Measurements from ENCODE around the gene FRMD8. TPM values are rescaled to one million over a fixed set of nuclear protein-coding genes. Genes with fewer than 3 reads are reported as not detected.

Gene FRMD8
- total and polyA plus RNA-seq, 10 donors, result 19.3 to 128 (median 84.0) TPM

DNA sequence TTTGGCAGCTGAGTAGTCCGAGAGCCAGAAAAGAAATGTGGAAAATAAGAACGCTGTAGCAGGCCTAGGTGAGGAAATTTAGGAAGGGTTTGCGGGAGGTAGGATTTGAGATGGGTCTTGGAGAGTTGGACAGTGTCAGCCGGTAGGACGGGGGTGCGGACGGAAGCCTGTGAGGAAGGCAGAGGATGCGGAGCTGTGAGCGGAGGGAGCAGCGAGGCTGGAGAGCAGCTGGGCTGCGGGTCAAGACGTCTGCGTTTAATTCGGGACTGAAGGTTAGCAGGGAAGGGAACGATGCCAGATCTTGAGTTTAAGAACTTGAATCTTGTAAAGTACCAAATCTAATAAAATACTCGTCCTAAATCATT lies 32.6 kb upstream of the FRMD8 start:
- H3K27ac ChIP-seq, result peak overlapping the region in 6 of 8 donors; percentile 17 to 85 (median 82)
- H3K4me3 ChIP-seq, result peak overlapping the region; percentile 37 to 91 (median 78)
- WGBS, 5 donors, result 42 to 56% (median 49%) methylated on average over 16 of the region's 16 CpGs
- H3K27me3 ChIP-seq (replicated peaks in 1 of 7), result peaks cover 0 to 22% (median 0%) of the 10 kb centered on the region in 7 donors
- no peak for DNase-seq
- H3K36me3 ChIP-seq, result peaks cover 0 to 40% (median 39%) of the 10 kb centered on the region in 6 donors
- TF ChIP-seq, protein P1, sequence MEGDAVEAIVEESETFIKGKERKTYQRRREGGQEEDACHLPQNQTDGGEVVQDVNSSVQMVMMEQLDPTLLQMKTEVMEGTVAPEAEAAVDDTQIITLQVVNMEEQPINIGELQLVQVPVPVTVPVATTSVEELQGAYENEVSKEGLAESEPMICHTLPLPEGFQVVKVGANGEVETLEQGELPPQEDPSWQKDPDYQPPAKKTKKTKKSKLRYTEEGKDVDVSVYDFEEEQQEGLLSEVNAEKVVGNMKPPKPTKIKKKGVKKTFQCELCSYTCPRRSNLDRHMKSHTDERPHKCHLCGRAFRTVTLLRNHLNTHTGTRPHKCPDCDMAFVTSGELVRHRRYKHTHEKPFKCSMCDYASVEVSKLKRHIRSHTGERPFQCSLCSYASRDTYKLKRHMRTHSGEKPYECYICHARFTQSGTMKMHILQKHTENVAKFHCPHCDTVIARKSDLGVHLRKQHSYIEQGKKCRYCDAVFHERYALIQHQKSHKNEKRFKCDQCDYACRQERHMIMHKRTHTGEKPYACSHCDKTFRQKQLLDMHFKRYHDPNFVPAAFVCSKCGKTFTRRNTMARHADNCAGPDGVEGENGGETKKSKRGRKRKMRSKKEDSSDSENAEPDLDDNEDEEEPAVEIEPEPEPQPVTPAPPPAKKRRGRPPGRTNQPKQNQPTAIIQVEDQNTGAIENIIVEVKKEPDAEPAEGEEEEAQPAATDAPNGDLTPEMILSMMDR (IDR thresholded peaks at IDR 0.05 in 8 of 11, conservative IDR thresholded peaks at IDR 0.05 in 3 of 11), result no peak
- TF ChIP-seq POLR2A (IDR thresholded peaks at IDR 0.05), result no peak
- no peak for TF ChIP-seq POLR2AphosphoS5 (IDR thresholded peaks at IDR 0.05)
- intact Hi-C loops (cut with DNase I; ENCODE audit: low total_unique reads), result no loop called here
- H3K4me1 ChIP-seq, result peaks cover 14 to 31% (median 21%) of the 10 kb centered on the region in 6 donors
- no peaks in the 10 kb centered on the region for H3K9me3 ChIP-seq

DNA sequence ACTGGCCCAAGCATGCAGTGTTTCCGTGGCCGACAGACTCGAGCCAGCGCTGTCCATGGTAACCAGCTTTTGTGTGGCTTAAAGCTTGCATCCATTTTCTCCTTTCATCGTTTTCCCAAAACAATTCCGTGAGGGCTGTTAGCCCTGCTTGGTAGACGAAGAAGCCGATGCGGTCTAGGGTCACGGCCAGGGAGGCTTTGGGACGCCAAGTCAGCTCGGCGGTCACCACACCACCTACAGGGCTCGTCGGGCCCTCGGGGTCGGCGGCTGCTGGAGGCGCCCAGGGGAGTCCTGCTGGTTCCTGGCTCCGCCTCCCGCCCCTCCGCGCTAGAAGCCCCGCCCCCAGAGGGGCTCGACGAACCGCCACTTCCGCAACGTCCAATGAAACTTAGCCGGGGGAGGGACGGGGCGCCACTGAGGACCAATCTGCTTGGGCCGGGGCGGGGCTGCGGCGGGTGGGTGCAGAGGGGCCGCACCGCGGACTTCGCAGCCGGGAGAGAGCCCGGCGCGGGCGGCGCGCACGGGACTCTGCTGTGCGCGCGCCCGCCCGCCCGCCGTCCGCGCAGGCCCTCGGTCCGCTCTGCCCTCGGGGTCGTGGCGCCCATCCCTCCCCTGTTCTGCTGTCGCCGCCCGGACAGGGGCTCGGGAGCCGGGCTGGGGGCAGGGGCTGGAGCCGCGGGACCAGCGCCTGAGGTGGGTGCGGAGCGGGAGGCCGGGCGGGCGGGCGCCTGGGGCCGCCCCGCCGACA lies 32.0 kb upstream of the FRMD8 start, which contains the start of gene TIGD3:
Gene TIGD3 (plus strand): TSS at position 487 of the 748 bp plus-strand sequence. CDS start 1,058 bp downstream, outside the sequence.
- intact Hi-C loops (cut with DNase I; ENCODE audit: low total_unique reads), result no loop called here
- peak in 1 of 3 donors; percentile 65 for TF ChIP-seq POLR2A (IDR thresholded peaks at IDR 0.05)
- TF ChIP-seq, protein P1 (IDR thresholded peaks at IDR 0.05 in 8 of 11, conservative IDR thresholded peaks at IDR 0.05 in 3 of 11), result peak in 2 of 11 experiments; percentile 13
- TF ChIP-seq POLR2AphosphoS5 (IDR thresholded peaks at IDR 0.05), result peak; percentile 71 to 87 (median 79)
- peak within 1 kb of the TSS; percentile 29 to 85 (median 79) for H3K27ac ChIP-seq
- H3K4me3 ChIP-seq, result peak within 1 kb of the TSS; percentile 69 to 91 (median 80)
- H3K4me1 ChIP-seq, result peaks cover 14 to 31% (median 21%) of the 10 kb centered on the region in 6 donors
- DNase-seq, result peak; percentile 98
- 0 to 1% (median 0%) methylated on average over 22 to 79 of the region's 79 CpGs for WGBS, 5 donors
- H3K9me3 ChIP-seq, result no peaks in the 10 kb centered on the region
- H3K36me3 ChIP-seq, result peaks cover 0 to 35% (median 33%) of the 10 kb centered on the region in 6 donors
- H3K27me3 ChIP-seq (replicated peaks in 1 of 7), result peaks cover 0 to 22% (median 0%) of the 10 kb centered on the region in 7 donors

DNA sequence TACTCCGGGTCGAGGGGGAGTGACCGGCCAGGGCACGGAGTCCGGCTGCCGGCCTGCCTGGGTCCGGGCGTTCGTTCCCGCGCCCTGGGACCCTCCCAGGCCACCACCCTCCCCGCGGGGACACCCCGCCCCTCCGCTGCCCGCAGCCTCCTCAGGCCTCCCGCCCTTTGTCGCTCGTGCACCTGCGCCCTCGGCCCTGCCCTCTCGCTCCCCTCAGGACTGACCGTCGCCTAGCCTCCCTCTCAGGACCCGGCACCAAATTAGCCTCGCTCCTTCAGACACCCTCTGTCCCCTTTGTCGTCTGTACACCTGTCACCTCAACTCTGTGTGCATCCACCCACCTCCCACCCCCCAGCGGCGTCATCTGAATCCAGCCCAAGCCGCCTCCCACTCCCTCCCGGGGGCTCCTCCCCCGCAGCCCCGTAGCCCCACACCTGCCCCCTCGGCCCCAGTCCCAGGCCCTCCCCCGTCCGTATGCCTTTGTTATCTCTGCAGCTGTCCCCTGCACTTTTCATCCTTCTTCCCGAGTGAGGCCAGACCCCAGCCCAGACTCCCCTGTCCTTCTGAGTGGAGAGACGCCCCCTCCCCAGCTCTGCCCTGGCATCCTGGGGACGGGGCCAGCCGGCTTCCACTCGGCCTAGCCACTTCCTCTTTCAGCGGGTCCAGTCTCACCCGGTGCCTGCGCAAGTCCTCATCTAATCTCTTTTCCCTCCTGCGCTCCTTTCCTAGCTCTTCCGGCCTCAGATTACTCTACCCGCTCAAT lies 31.2 kb upstream of the FRMD8 start:
- peak; percentile 88 for DNase-seq
- no peak for TF ChIP-seq POLR2A (IDR thresholded peaks at IDR 0.05)
- TF ChIP-seq, protein P1 (IDR thresholded peaks at IDR 0.05 in 8 of 11, conservative IDR thresholded peaks at IDR 0.05 in 3 of 11), result no peak
- peak in 1 of 3 donors; percentile 5 for TF ChIP-seq POLR2AphosphoS5 (IDR thresholded peaks at IDR 0.05)
- intact Hi-C loops (cut with DNase I; ENCODE audit: low total_unique reads), result no loop called here
- peak overlapping the region; percentile 29 to 85 (median 79) for H3K27ac ChIP-seq
- WGBS, 5 donors, result 1 to 3% (median 1%) methylated on average over 31 to 47 of the region's 47 CpGs
- peaks cover 0 to 22% (median 0%) of the 10 kb centered on the region in 7 donors for H3K27me3 ChIP-seq (replicated peaks in 1 of 7)
- peaks cover 14 to 31% (median 21%) of the 10 kb centered on the region in 6 donors for H3K4me1 ChIP-seq
- H3K36me3 ChIP-seq, result peaks cover 0 to 27% (median 26%) of the 10 kb centered on the region in 6 donors
- no peaks in the 10 kb centered on the region for H3K9me3 ChIP-seq
- peak overlapping the region; percentile 69 to 91 (median 80) for H3K4me3 ChIP-seq

All from spleen (tissue), 11 donors.